ENCODE results near the gene LSAMP. TPM values are rescaled to one million over a fixed set of nuclear protein-coding genes. Genes with fewer than 3 reads are reported as not detected.
"Not testable (repeated sequence)": the region's sequence is repeated elsewhere in the genome, so short reads cannot be mapped to it uniquely, and the experiment has no call there.

The LSAMP gene
- total RNA-seq, 2 experiments from 2014 or later = not detected

GRCh38 chr3:116078561-116078960 lies 366.7 kb downstream of the LSAMP start:
- CTCF ChIA-PET = no interaction called here
- Mint-ChIP-seq H3K4me1 (ENCODE audit: low read depth) (no peaks in the 10 kb centered on the region), H3K27ac (no peak overlapping the region), H3K27me3 (ENCODE audit: low read depth) (no peaks in the 10 kb centered on the region), H3K4me3 (no peak overlapping the region), H3K9me3 (no peaks in the 10 kb centered on the region), H3K36me3 (ENCODE audit: low read depth) (no peaks in the 10 kb centered on the region)
- intact Hi-C loops (cut with micrococcal nuclease) = no loop called here
- no peak for DNase-seq

- no peaks in the 10 kb centered on the region for H3K27me3 Mint-ChIP-seq (ENCODE audit: low read depth)
- CTCF ChIA-PET = no interaction called here
- no peak for DNase-seq
- H3K4me3 Mint-ChIP-seq = no peak overlapping the region
- H3K9me3 Mint-ChIP-seq = no peaks in the 10 kb centered on the region
- H3K4me1 Mint-ChIP-seq (ENCODE audit: low read depth) = no peaks in the 10 kb centered on the region
- H3K36me3 Mint-ChIP-seq (ENCODE audit: low read depth) = no peaks in the 10 kb centered on the region
- intact Hi-C loops (cut with micrococcal nuclease) = no loop called here
- H3K27ac Mint-ChIP-seq = no peak overlapping the region
Observed at GRCh38 chr3:116077557-116077956, 367.7 kb downstream of the LSAMP start.

- CTCF ChIA-PET = no interaction called here
- H3K36me3 Mint-ChIP-seq (ENCODE audit: low read depth) = no peaks in the 10 kb centered on the region
- H3K27me3 Mint-ChIP-seq (ENCODE audit: low read depth) = no peaks in the 10 kb centered on the region
- no peaks in the 10 kb centered on the region for H3K9me3 Mint-ChIP-seq
- intact Hi-C loops (cut with micrococcal nuclease) = no loop called here
- DNase-seq = no peak
- no peak overlapping the region for H3K27ac Mint-ChIP-seq
- H3K4me1 Mint-ChIP-seq (ENCODE audit: low read depth) = no peaks in the 10 kb centered on the region
- H3K4me3 Mint-ChIP-seq = no peak overlapping the region
Observed at GRCh38 chr3:116077059-116077458, 368.2 kb downstream of the LSAMP start.

DNA sequence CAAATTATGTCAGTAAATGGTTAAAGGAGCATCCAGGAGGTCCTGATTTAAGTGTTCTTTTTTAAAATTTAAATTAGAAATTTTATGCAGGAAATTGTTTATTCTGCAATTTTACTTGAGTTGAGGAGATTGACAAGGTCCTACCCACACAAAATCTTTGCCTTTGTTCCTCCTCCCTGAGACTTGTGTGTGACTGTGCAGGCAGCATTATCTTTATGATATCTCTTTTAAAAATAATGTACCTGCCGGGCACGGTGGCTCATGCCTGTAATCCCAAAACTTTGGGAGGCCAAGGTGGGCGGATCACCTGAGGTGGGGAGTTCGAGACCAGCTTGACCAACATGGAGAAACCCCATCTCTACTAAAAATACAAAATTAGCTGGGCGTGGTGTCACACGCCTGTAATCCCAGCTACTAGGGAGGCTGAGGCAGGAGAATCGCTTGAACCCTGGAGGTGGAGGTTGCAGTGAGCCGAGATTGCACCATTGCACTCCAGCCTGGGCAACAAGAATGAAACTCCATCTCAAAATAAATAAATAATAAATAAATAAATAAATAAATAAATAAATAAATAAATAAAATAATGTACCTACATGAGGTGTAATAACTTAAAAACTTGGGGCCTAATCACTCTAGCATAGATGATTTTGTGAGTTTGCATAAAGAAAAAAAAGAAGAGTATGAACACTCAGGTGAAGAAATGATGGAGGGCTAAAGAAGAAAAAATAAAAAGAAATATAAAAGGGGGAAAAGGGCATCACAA lies 374.6 kb downstream of the LSAMP start:
- CTCF ChIA-PET = not testable (repeated sequence)

GRCh38 chr3:116070061-116070460 lies 375.2 kb downstream of the LSAMP start:
- Mint-ChIP-seq H3K4me1 (ENCODE audit: low read depth) (no peaks in the 10 kb centered on the region), H3K36me3 (ENCODE audit: low read depth) (no peaks in the 10 kb centered on the region), H3K9me3 (no peaks in the 10 kb centered on the region), H3K4me3 (no peak overlapping the region), H3K27ac (no peak overlapping the region), H3K27me3 (ENCODE audit: low read depth) (no peaks in the 10 kb centered on the region)
- intact Hi-C loops (cut with micrococcal nuclease) = no loop called here
- DNase-seq = no peak
- CTCF ChIA-PET = no interaction called here

More for the DNA sequence above, 374.6 kb downstream of the LSAMP start:
- H3K27ac Mint-ChIP-seq; H3K27me3 Mint-ChIP-seq (ENCODE audit: low read depth); H3K9me3 Mint-ChIP-seq; H3K4me1 Mint-ChIP-seq (ENCODE audit: low read depth); H3K36me3 Mint-ChIP-seq (ENCODE audit: low read depth); intact Hi-C loops (cut with micrococcal nuclease); H3K4me3 Mint-ChIP-seq; DNase-seq: not testable (repeated sequence)

GRCh38 chr3:116069024-116069423 lies 376.3 kb downstream of the LSAMP start:
- H3K36me3 Mint-ChIP-seq (ENCODE audit: low read depth) = no peaks in the 10 kb centered on the region
- no peak overlapping the region for H3K4me3 Mint-ChIP-seq
- DNase-seq = no peak
- H3K9me3 Mint-ChIP-seq = no peaks in the 10 kb centered on the region
- H3K27ac Mint-ChIP-seq = no peak overlapping the region
- no peaks in the 10 kb centered on the region for H3K4me1 Mint-ChIP-seq (ENCODE audit: low read depth)
- CTCF ChIA-PET = no interaction called here
- no peaks in the 10 kb centered on the region for H3K27me3 Mint-ChIP-seq (ENCODE audit: low read depth)
- intact Hi-C loops (cut with micrococcal nuclease) = no loop called here

GRCh38 chr3:116067326-116067725 lies 378.0 kb downstream of the LSAMP start:
- CTCF ChIA-PET = interaction anchor here (0.6 kb wide), 1 partner anchor 657 kb away, joined by 3 read pairs; no protein-coding TSS in a partner anchor

GRCh38 chr3:116065501-116065900 lies 379.8 kb downstream of the LSAMP start:
- intact Hi-C loops (cut with micrococcal nuclease) = no loop called here
- Mint-ChIP-seq H3K9me3 (no peaks in the 10 kb centered on the region), H3K4me1 (ENCODE audit: low read depth) (no peaks in the 10 kb centered on the region), H3K27ac (no peak overlapping the region), H3K27me3 (ENCODE audit: low read depth) (no peaks in the 10 kb centered on the region), H3K4me3 (no peak overlapping the region), H3K36me3 (ENCODE audit: low read depth) (no peaks in the 10 kb centered on the region)
- no peak for DNase-seq
- CTCF ChIA-PET = no interaction called here

More at GRCh38 chr3:116067326-116067725, 378.0 kb downstream of the LSAMP start:
- Mint-ChIP-seq H3K4me3 (no peak overlapping the region), H3K27me3 (ENCODE audit: low read depth) (no peaks in the 10 kb centered on the region), H3K36me3 (ENCODE audit: low read depth) (no peaks in the 10 kb centered on the region), H3K27ac (no peak overlapping the region), H3K9me3 (no peaks in the 10 kb centered on the region), H3K4me1 (ENCODE audit: low read depth) (no peaks in the 10 kb centered on the region)
- intact Hi-C loops (cut with micrococcal nuclease) = no loop called here
- DNase-seq = no peak

GRCh38 chr3:116064646-116065045 lies 380.6 kb downstream of the LSAMP start:
- CTCF ChIA-PET = no interaction called here
- Mint-ChIP-seq H3K9me3 (no peaks in the 10 kb centered on the region), H3K4me1 (ENCODE audit: low read depth) (no peaks in the 10 kb centered on the region), H3K36me3 (ENCODE audit: low read depth) (no peaks in the 10 kb centered on the region), H3K4me3 (no peak overlapping the region), H3K27me3 (ENCODE audit: low read depth) (no peaks in the 10 kb centered on the region), H3K27ac (no peak overlapping the region)
- intact Hi-C loops (cut with micrococcal nuclease) = no loop called here
- DNase-seq = no peak

GRCh38 chr3:116059421-116060096 lies 385.7 kb downstream of the LSAMP start:
- Mint-ChIP-seq H3K9me3 (no peaks in the 10 kb centered on the region), H3K27me3 (ENCODE audit: low read depth) (no peaks in the 10 kb centered on the region), H3K4me1 (ENCODE audit: low read depth) (no peaks in the 10 kb centered on the region), H3K36me3 (ENCODE audit: low read depth) (no peaks in the 10 kb centered on the region), H3K4me3 (no peak overlapping the region), H3K27ac (no peak overlapping the region)
- intact Hi-C loops (cut with micrococcal nuclease) = no loop called here
- no peak for DNase-seq
- CTCF ChIA-PET = interaction anchor here (0.6 kb wide), 1 partner anchor 131 kb away, joined by 3 read pairs; no protein-coding TSS in a partner anchor

- Mint-ChIP-seq H3K36me3 (ENCODE audit: low read depth) (no peaks in the 10 kb centered on the region), H3K27ac (no peak overlapping the region), H3K4me1 (ENCODE audit: low read depth) (no peaks in the 10 kb centered on the region), H3K27me3 (ENCODE audit: low read depth) (no peaks in the 10 kb centered on the region), H3K9me3 (no peaks in the 10 kb centered on the region), H3K4me3 (no peak overlapping the region)
- CTCF ChIA-PET = interaction anchor here (0.6 kb wide), 1 partner anchor 132 kb away, joined by 3 read pairs; no protein-coding TSS in a partner anchor
- DNase-seq = no peak
- intact Hi-C loops (cut with micrococcal nuclease) = no loop called here
Observed at GRCh38 chr3:116058844-116059243, 386.4 kb downstream of the LSAMP start.

- DNase-seq = no peak
- Mint-ChIP-seq H3K4me3 (no peak overlapping the region), H3K4me1 (ENCODE audit: low read depth) (no peaks in the 10 kb centered on the region), H3K27ac (no peak overlapping the region), H3K27me3 (ENCODE audit: low read depth) (no peaks in the 10 kb centered on the region), H3K36me3 (ENCODE audit: low read depth) (no peaks in the 10 kb centered on the region), H3K9me3 (no peaks in the 10 kb centered on the region)
- intact Hi-C loops (cut with micrococcal nuclease) = no loop called here
- CTCF ChIA-PET = no interaction called here
Observed at GRCh38 chr3:116057400-116058006, 387.8 kb downstream of the LSAMP start.

- DNase-seq = no peak
- H3K36me3 Mint-ChIP-seq (ENCODE audit: low read depth) = no peaks in the 10 kb centered on the region
- H3K27me3 Mint-ChIP-seq (ENCODE audit: low read depth) = no peaks in the 10 kb centered on the region
- H3K27ac Mint-ChIP-seq = no peak overlapping the region
- CTCF ChIA-PET = no interaction called here
- H3K9me3 Mint-ChIP-seq = peaks cover 2% of the 10 kb centered on the region
- intact Hi-C loops (cut with micrococcal nuclease) = no loop called here
- no peaks in the 10 kb centered on the region for H3K4me1 Mint-ChIP-seq (ENCODE audit: low read depth)
- no peak overlapping the region for H3K4me3 Mint-ChIP-seq
Observed at GRCh38 chr3:116056280-116056679, 389.0 kb downstream of the LSAMP start.

Measured in activated naive CD4-positive, alpha-beta T cell treated with anti-CD3 and anti-CD28 coated beads for 36 hours (primary cell).